GM18873 (cell line): ENCODE measurements around the gene DNAJC22.

Source experiments
- ATAC-seq: cut with Tn5 transposase; IDR thresholded peaks from one replicate; pipeline ENCODE4 v1.9.1; 2021; ENCODE audit warnings: mild to moderate bottlenecking, moderate library complexity, moderate number of reproducible peaks; ENCODE audit not compliant: unreplicated experiment, low FRiP score

Gene DNAJC22

GRCh38 chr12:49342914-49343731 lies 3.6 kb upstream of the DNAJC22 start:
- no peak for ATAC-seq

GRCh38 chr12:49344486-49345050 lies 2.1 kb upstream of the DNAJC22 start:
- no peak for ATAC-seq

GRCh38 chr12:49345051-49345824 lies 1.4 kb upstream of the DNAJC22 start:
- no peak for ATAC-seq

GRCh38 chr12:49345825-49346658 lies 646 bp upstream of the DNAJC22 start:
- no peak for ATAC-seq

- no peak for ATAC-seq
These were observed 864 bp downstream of the DNAJC22 start for GRCh38 chr12:49347311-49348193.

GRCh38 chr12:49348781-49349180 lies 2.1 kb downstream of the DNAJC22 start:
- no peak for ATAC-seq

GRCh38 chr12:49349266-49349665 lies 2.6 kb downstream of the DNAJC22 start:
- no peak for ATAC-seq

- no peak for ATAC-seq
These were observed 5.7 kb downstream of the DNAJC22 start for GRCh38 chr12:49352351-49352750.

GRCh38 chr12:49355913-49356312 lies 9.2 kb downstream of the DNAJC22 start:
- ATAC-seq, result no peak

GRCh38 chr12:49357103-49357678 lies 10.5 kb downstream of the DNAJC22 start:
- no peak for ATAC-seq

GRCh38 chr12:49358483-49359141 lies 11.9 kb downstream of the DNAJC22 start:
- no peak for ATAC-seq

GRCh38 chr12:49359671-49360070 lies 13.0 kb downstream of the DNAJC22 start:
- no peak for ATAC-seq

GRCh38 chr12:49362077-49362476 lies 15.4 kb downstream of the DNAJC22 start:
- no peak for ATAC-seq

GRCh38 chr12:49364989-49365388 lies 18.3 kb downstream of the DNAJC22 start:
- no peak for ATAC-seq

- no peak for ATAC-seq
These were observed 18.9 kb downstream of the DNAJC22 start for GRCh38 chr12:49365542-49365941.

GRCh38 chr12:49366096-49366651 lies 19.5 kb downstream of the DNAJC22 start:
- ATAC-seq, result peak; percentile 5

GRCh38 chr12:49366652-49367380 lies 20.1 kb downstream of the DNAJC22 start:
- ATAC-seq, result peak; percentile 42
